Lower lobe of right lung (tissue), 2 donors: Measurements from ENCODE around the gene NHLRC2. TPM values are rescaled to one million over a fixed set of nuclear protein-coding genes. Genes with fewer than 3 reads are reported as not detected.
"Not testable (repeated sequence)": the region's sequence is repeated elsewhere in the genome, so short reads cannot be mapped to it uniquely, and the experiment has no call there.

ENCODE experiments used
- ATAC-seq, 2 donors: fragments of 200-7000 bp; cut with Tn5 transposase; one replicate each; pipeline ENCODE4 v1.9.1; 2020 to 2022; ENCODE audit warnings: mild to moderate bottlenecking in 2 of 2, moderate library complexity in 2 of 2
- DNase-seq: peaks from one replicate; pipeline ENCODE4 v3.0.0-alpha.2; 2020
- H3K27ac ChIP-seq: fragments of 200-600 bp; one replicate; pipeline ENCODE4 v1.8.0; 2022
- H3K27me3 ChIP-seq: fragments of 200-600 bp; one replicate; pipeline ENCODE4 v1.8.0; 2022; ENCODE audit warnings: low read depth
- H3K36me3 ChIP-seq: fragments of 200-600 bp; one replicate; pipeline ENCODE4 v1.8.0; 2022; ENCODE audit warnings: mild to moderate bottlenecking
- H3K4me1 ChIP-seq: fragments of 200-600 bp; one replicate; pipeline ENCODE4 v1.8.0; 2022
- H3K4me3 ChIP-seq: fragments of 200-600 bp; one replicate; pipeline ENCODE4 v1.8.0; 2022; ENCODE audit warnings: mild to moderate bottlenecking
- H3K9me3 ChIP-seq: fragments of 200-600 bp; one replicate; pipeline ENCODE4 v1.8.0; 2022
- intact Hi-C: fragments of 100-400 bp; cut with DNase I; formaldehyde crosslinking; loops from one replicate; pipeline ENCODE4 v1.11.0; 2022
- long read RNA-seq: library from polyadenylated mRNA; unstranded; transcript quantifications from one replicate; pipeline ENCODE4 v2.0.0, GENCODE V29; 2021
- total RNA-seq: library from RNA; stranded (reverse); fragmentation: NEBNext Ultra II Directional; extraction: Animal tissue kit (Norgen Biotek cat#: 25700); gene quantifications from one replicate; pipeline ENCODE4 v1.2.1, GENCODE V29; 2021
- TF ChIP-seq, protein P1 (sequence below): fragments of 200-600 bp; IDR thresholded peaks from one replicate; pipeline ENCODE4 v1.8.0; 2022; ENCODE audit warnings: antibody characterized with exemption, mild to moderate bottlenecking
- donor health status: DM: no; HTN: yes; CAD: no; lungs with severe emphysema.

The NHLRC2 gene, protein sequence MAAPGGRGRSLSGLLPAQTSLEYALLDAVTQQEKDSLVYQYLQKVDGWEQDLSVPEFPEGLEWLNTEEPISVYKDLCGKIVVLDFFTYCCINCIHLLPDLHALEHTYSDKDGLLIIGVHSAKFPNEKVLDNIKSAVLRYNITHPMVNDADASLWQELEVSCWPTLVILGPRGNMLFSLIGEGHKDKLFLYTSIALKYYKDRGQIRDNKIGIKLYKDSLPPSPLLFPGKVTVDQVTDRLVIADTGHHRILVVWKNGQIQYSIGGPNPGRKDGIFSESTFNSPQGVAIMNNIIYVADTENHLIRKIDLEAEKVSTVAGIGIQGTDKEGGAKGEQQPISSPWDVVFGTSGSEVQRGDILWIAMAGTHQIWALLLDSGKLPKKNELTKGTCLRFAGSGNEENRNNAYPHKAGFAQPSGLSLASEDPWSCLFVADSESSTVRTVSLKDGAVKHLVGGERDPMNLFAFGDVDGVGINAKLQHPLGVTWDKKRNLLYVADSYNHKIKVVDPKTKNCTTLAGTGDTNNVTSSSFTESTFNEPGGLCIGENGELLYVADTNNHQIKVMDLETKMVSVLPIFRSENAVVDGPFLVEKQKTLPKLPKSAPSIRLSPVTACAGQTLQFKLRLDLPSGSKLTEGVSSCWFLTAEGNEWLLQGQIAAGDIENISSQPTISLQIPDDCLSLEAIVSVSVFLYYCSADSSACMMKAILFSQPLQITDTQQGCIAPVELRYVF
- total RNA-seq, result 43.6 TPM
- long read RNA-seq, full-length matches to known transcripts, result 7 of 10 reads
- long read RNA-seq, partial matches to known transcripts, result 1 of 10 reads
- long read RNA-seq, other reads (novel, unspliced or antisense), result 2 of 10 reads

DNA sequence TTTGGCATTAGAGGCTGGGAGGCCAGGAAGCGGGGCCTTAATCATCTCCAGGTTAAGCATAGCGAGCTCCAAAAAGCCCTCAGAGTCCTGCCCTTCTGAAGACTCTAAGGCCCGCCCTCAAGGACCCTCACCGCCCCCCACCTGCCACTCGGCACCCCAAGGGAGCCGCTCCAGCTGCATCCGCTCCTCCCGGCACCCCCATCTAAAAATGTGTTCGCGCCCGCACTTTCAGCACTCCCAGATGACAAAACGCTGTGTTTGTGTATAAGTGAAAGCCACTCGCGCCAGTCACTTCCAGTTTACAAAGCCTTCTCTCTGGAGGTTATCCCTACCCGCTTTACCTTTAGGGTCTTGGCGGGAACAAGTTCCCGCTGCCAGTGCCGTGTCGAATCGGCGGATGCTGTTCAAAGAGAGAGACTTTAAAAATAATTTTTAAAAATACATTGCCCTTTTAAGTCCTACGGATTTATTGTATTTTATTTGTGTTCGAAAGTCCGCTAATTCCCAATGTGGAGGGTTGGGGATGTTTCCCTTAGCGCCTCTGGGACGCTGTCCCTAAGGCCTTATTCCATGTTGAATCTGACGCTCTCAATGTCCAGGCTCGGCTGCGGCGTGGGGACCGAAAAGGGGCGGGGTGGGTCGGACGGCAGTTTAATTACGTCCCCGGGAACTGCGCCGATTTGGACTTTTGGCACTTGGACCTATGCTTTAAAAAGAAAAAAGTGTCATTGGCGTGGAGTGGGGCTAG, at the start of gene NHLRC2, which contains the start of gene DCLRE1A:
Gene NHLRC2 (plus strand): TSS at position 649 of the 748 bp plus-strand sequence. CDS start 212 bp downstream, outside the sequence.
Gene DCLRE1A (minus strand): TSS at position 70 of the 748 bp plus-strand sequence. CDS start 900 bp downstream, outside the sequence.
- Histone ChIP-seq H3K36me3 (peaks cover 9% of the 10 kb centered on the region), H3K4me1 (peaks cover 50% of the 10 kb centered on the region)
- intact Hi-C loops, result no loop called here

GRCh38 chr10:113806503-113806902, 48.0 kb upstream of the NHLRC2 start:
- Histone ChIP-seq H3K27me3 (no peaks in the 10 kb centered on the region), H3K9me3 (no peaks in the 10 kb centered on the region), H3K36me3 (no peaks in the 10 kb centered on the region), H3K4me3 (no peak overlapping the region), H3K4me1 (no peaks in the 10 kb centered on the region), H3K27ac (no peak overlapping the region)
- DNase-seq (no peak), ATAC-seq (no peak)
- intact Hi-C loops, result no loop called here
- TF ChIP-seq, protein P1, sequence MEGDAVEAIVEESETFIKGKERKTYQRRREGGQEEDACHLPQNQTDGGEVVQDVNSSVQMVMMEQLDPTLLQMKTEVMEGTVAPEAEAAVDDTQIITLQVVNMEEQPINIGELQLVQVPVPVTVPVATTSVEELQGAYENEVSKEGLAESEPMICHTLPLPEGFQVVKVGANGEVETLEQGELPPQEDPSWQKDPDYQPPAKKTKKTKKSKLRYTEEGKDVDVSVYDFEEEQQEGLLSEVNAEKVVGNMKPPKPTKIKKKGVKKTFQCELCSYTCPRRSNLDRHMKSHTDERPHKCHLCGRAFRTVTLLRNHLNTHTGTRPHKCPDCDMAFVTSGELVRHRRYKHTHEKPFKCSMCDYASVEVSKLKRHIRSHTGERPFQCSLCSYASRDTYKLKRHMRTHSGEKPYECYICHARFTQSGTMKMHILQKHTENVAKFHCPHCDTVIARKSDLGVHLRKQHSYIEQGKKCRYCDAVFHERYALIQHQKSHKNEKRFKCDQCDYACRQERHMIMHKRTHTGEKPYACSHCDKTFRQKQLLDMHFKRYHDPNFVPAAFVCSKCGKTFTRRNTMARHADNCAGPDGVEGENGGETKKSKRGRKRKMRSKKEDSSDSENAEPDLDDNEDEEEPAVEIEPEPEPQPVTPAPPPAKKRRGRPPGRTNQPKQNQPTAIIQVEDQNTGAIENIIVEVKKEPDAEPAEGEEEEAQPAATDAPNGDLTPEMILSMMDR, result no peak

More for the DNA sequence above, at the start of gene NHLRC2, which contains the start of gene DCLRE1A:
- TF ChIP-seq, protein P1, result no peak
- DNase-seq, result peak; percentile 85
- Histone ChIP-seq H3K9me3 (no peaks in the 10 kb centered on the region), H3K4me3 (peak within 1 kb of the TSS; percentile 88), H3K27me3 (no peaks in the 10 kb centered on the region), H3K27ac (peak within 1 kb of the TSS; percentile 93)
- ATAC-seq, result peak; percentile 92 to 97

GRCh38 chr10:113808168-113808567, 46.3 kb upstream of the NHLRC2 start:
- ATAC-seq (no peak), DNase-seq (no peak)
- no peaks in the 10 kb centered on the region for H3K9me3 ChIP-seq
- no peak overlapping the region for H3K4me3 ChIP-seq
- H3K27me3 ChIP-seq, result no peaks in the 10 kb centered on the region
- TF ChIP-seq, protein P1, result no peak
- H3K27ac ChIP-seq, result no peak overlapping the region
- intact Hi-C loops, result no loop called here
- no peaks in the 10 kb centered on the region for H3K36me3 ChIP-seq
- no peaks in the 10 kb centered on the region for H3K4me1 ChIP-seq

DNA sequence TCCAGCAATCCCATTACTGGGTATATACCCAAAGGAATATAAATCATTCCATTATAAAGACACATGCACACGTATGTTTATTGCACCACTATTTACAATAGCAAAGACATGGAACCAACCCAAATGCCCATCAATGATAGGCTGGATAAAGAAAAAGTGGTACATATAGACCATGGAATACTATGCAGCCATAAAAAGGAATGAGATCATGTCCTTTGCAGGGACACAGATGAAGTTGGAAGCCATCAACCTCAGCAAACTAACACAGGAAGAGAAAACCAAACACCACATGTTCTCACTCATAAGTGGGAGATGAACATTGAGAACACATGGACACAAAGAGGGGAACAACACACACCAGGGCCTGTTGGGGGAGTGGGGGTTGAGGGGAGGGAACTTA, 39.8 kb upstream of the NHLRC2 start:
- intact Hi-C loops, H3K4me1 ChIP-seq: not testable (repeated sequence)

GRCh38 chr10:113819989-113820388, 34.5 kb upstream of the NHLRC2 start:
- intact Hi-C loops, result no loop called here
- ATAC-seq, result no peak
- no peak overlapping the region for H3K27ac ChIP-seq
- no peaks in the 10 kb centered on the region for H3K4me1 ChIP-seq
- no peaks in the 10 kb centered on the region for H3K27me3 ChIP-seq
- no peak overlapping the region for H3K4me3 ChIP-seq
- H3K36me3 ChIP-seq, result no peaks in the 10 kb centered on the region
- no peaks in the 10 kb centered on the region for H3K9me3 ChIP-seq
- DNase-seq, result no peak
- TF ChIP-seq, protein P1, result no peak

More for the DNA sequence above, 39.8 kb upstream of the NHLRC2 start:
- H3K4me3 ChIP-seq, ATAC-seq, H3K27ac ChIP-seq, H3K27me3 ChIP-seq, H3K36me3 ChIP-seq, H3K9me3 ChIP-seq, DNase-seq: not testable (repeated sequence)
